ENCODE measurements around the gene SV2A.
"Not testable (repeated sequence)": the region's sequence is repeated elsewhere in the genome, so short reads cannot be mapped to it uniquely, and the experiment has no call there.

SV2A gene, protein sequence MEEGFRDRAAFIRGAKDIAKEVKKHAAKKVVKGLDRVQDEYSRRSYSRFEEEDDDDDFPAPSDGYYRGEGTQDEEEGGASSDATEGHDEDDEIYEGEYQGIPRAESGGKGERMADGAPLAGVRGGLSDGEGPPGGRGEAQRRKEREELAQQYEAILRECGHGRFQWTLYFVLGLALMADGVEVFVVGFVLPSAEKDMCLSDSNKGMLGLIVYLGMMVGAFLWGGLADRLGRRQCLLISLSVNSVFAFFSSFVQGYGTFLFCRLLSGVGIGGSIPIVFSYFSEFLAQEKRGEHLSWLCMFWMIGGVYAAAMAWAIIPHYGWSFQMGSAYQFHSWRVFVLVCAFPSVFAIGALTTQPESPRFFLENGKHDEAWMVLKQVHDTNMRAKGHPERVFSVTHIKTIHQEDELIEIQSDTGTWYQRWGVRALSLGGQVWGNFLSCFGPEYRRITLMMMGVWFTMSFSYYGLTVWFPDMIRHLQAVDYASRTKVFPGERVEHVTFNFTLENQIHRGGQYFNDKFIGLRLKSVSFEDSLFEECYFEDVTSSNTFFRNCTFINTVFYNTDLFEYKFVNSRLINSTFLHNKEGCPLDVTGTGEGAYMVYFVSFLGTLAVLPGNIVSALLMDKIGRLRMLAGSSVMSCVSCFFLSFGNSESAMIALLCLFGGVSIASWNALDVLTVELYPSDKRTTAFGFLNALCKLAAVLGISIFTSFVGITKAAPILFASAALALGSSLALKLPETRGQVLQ

DNA sequence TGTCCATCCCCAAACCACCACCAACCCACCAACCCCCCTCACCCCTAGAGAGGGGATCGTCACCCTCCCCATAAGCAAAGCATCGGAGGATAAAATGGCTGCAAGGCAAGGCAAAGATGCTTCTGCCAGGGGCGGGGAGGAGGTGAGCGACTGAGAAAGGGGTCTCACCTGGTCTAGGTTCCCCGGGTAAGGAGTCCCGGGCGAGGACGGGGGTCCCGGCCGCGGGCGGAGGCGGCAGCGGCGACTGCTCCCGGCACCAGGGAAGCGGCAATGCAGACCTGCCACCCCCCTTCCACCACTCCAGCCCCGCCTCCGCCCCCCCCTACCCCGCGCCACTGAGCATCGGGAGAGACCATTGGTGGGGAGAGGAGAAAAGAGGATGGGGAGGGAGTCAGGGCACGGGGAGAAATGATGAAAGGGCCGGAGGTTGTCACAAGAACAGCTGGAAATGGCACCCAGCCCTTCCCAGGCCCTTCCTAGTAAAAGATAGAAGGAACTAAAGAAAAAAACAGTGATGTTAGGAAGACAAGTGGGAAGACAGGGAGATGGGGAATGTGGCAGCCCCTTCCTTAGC lies at the start of gene SV2A:
TSS of gene SV2A (minus strand) at position 274 of the 574 bp plus-strand sequence. CDS start 4,004 bp downstream, outside the sequence.
- no peak for FAIRE-seq

DNA sequence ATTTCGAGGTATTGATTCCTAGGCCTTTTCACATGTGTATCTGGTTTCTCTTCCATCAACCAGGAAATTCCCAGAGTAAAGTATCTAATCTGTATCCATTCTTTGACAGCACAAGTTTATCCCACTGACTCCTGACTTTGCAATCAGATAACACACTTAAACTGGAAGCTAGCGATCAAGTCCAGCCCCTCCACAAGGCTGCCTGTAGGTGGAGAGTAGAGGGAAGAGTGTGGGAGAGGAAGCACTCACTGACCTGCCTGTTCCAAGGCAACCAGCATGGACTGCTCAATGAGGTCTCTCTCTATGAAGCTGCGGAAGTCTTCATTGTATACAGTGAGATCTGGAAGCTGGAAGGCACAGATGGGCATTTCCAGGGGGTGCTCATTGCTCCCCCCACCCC lies 49.4 kb upstream of the SV2A start:
- FAIRE-seq = no peak

DNA sequence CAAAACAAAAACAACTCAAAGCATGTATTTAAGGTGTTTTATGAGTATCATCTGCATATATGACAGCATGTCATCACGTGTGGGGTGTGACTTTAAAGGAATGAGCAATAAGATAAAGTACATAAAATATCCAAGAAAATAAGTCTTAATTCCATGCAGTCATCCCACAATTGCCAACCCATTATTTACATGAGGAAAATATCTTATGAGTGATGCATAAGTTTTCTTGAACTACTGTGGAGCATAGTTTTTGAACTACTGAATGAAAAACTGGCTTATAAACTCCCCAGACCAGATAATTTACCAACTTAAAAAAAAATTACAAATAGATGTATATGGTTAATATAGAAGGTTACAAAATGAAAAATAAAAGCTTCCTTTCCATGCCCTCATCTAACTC lies 48.8 kb upstream of the SV2A start:
- FAIRE-seq = no peak

DNA sequence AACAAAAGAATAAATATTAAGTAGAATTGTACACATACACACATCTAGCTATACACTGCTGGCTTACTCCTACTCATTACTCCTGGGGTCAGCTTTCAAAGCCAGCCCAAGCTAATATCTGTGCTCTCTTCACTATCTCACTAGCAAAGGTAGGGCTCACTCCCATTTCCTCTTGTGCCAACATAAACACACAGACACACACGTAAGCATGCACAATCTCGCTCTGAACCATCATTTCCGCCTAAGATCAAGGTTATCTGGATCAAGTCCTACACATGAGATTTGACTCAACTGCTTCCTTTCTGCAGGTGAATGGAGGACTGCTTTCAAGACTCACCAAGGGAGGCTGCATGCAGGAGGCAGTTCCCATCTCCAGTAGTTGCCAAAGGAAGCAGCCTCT lies 47.8 kb upstream of the SV2A start:
- FAIRE-seq = no peak

DNA sequence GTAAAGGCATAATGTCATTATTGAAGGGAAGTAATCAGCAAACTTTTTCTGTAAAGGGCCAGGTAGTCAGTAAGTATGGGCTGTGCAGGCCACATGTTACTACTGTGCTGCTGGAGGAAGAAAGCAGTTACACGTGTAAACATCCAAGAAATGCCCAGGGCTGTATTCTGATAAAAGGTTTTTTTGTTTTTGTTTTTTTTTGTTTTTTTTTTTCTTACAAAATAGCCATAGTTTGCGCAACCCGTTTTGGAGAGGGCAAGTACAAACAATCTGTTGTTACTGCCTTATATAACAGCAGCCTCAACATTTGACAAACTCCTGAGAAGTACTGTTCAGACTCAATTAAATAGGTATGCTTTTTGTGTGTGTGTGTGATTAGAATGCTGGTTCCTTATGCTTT lies 45.7 kb upstream of the SV2A start:
- FAIRE-seq = no peak

DNA sequence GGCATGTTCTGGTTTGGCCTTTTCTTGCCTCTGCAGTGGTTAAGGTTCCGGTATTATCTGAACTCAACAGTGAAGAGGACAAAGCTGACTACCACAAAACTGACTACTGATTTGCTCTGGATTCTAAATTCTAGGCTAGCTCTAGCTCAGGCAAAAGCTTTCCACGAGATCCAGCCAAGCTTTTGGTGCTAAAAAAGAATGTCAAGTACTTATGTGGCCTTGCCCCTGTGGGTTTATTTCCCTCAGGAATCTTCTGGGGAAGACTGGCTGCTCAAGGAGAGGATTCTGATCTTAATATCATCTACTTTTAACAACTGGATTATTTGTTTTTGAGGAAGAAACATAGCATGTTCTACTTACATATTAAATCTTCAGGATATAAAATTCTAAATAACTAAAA lies 45.1 kb upstream of the SV2A start:
- no peak for FAIRE-seq

DNA sequence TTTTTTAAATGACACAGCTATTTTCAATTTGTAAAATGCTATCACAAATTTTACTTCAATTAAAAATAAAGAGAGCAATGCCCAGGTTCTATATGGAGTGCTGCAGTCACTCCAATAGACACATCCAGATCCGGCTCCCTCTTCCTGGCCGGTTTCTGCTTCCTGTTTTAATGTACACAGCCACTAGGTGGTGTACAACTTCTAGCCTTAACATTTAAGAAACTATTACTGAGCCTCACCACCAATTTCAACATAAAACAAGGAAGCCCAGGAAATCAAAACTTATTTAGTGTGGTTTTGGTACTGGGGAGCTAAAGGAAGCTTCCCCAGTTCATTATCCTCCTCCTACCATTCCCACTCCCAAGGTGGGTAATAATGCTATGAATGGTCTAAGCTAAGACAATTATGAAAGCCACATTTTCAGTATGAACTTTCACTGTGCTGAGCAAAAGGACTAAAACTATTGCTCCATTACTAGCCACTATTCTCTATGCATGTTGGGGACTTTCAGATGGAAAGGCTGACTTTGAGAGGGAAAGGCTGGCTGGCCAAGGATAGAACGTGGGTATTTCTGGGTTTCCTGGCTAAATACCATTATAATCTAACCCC lies 44.5 kb upstream of the SV2A start:
- no peak for FAIRE-seq

DNA sequence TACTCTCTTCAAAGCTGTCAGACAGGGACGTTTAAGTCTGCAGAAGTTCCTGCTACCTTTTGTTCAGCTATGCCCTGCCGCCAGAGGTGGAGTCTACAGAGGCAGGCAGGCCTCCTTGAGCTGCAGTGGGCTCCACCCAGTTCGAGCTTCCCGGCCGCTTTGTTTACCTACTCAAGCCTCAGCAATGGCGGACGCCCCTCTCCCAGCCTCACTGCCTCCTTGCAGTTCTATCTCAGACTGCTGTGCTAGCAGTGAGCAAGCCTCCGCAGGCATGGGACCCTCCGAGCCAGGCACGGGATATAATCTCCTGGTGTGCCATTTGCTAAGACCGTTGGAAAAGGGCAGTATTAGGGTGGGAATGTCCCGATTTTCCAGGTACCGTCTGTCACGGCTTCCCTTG lies 39.9 kb upstream of the SV2A start:
- not testable (repeated sequence) for FAIRE-seq

DNA sequence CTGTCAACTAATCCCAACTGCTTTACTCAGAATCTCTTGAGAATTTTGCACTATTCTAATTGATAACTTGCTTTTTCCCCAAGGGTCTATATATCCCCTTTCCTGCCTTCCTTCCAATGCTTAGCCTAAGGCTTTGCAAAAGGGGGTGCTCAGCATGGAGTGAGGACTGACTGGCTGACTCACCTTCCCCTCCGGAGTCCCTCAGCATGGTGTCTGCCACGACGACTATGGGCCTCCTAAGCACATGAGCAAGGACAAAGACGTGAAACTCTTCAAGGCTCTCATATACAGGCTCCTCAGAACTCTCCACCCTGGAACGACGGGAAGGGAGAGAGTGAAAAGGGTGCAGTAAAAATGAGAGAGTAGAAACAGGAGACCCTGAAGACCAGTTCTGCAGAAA lies 32.3 kb upstream of the SV2A start:
- FAIRE-seq = no peak

DNA sequence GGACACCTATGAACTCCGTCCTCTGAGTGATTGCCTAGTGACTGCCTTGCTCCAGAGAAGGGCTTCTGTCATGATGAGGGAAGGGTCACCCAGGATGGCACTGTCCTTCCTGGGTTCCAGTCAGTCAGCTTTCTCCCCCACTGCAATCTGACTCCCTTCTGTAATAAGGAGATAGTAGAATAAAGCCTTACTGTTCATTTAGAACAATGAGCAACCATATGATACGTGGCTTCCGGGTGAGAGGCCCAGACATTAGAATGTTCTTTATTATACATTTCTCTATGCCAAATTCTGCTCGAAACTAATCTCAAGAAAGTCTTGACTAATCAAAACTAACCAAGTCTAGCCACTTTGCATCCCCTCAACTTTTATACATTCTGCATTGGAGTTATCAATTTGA lies 27.6 kb upstream of the SV2A start:
- FAIRE-seq = no peak

DNA sequence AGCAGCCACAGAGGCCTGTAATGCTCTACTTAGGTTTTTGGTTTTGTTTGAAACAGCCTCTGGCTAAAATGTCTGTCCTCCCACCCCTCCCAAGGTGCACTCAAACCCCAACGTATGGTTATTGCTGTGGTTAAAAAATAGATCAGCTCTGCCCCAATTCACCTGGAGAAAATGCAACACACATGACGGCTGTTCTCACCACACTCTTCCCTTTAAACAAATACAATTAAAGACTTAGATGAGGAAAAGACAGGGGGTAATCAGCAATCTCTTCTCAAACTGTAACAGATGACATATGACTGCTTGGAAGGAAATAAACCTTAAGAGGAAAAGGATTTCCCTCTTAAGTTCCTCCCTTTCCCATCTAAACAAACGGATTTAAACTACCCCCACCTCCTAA lies 25.2 kb upstream of the SV2A start:
- FAIRE-seq = no peak

DNA sequence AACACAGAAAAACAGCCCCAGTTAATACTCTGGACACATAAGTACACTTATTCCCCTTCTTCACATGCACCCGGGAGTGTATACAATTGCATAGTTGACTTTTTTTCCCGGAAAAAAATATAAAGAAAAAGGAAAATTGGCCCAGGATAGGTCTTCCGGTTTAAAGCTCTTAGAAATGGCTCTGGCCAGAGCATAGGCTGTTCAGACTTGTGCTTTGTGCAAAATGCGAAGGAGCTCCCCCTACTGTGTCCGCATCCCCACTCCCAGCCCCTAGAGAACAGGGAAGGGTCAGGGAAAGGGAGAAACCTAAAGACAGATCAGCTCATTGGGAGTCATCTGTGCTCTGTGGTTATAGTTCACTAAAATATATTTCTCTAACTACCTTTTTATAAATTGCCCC lies 24.6 kb upstream of the SV2A start:
- no peak for FAIRE-seq

DNA sequence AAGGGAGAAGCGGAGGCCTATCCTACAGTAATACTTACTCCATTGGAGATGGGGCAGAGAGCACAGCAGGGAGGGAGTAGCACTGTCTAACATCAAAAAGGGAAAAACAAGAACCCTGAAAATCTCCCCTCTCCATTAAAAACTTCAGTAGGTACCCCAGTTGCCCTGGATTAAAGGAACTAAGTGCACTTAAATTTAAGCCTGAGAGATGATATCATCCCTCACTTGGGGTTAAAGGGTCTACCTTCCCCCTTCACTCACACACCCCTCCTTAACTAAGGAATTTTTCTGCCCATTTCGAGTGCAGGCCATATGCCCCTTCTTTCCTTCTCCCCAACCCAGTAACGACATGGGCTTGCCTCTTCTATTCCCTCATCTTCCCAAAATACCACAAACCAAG lies 22.8 kb upstream of the SV2A start:
- no peak for FAIRE-seq

DNA sequence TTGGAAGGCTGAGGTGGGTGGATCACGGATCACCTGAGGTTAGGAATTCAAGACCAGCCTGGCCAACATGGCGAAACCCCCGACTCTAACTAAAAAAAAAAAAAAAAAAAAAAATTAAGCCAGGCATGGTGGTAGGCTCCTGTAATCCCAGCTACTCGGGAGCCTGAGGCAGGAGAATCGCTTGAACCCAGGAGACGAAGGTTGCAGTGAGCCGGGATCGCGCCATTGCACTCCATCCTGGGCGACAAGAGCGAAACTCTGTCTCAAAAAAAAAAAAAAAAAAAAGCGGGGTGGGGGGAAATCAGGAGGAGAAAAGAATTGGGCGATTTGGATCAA lies 21.0 kb upstream of the SV2A start:
- FAIRE-seq = not testable (repeated sequence)

DNA sequence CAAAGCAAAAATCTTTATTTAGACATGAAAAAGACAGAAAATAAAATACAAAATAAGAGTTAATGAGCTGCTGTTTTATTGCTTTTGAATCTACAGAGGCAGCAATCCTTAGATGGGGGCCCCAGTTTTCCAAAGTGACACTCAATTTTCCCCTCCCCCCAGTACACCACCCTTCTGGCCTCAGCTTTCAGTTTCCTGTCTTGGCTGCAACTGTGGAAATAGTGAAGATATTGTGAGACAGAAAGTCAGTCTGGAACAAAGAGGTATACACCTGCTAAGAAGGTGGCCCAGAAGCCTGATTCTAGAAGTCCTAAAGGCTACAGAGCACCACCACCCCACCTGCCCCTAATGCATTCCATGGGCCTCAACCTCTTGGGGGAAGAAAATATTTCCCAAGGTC lies 20.1 kb upstream of the SV2A start:
- no peak for FAIRE-seq

DNA sequence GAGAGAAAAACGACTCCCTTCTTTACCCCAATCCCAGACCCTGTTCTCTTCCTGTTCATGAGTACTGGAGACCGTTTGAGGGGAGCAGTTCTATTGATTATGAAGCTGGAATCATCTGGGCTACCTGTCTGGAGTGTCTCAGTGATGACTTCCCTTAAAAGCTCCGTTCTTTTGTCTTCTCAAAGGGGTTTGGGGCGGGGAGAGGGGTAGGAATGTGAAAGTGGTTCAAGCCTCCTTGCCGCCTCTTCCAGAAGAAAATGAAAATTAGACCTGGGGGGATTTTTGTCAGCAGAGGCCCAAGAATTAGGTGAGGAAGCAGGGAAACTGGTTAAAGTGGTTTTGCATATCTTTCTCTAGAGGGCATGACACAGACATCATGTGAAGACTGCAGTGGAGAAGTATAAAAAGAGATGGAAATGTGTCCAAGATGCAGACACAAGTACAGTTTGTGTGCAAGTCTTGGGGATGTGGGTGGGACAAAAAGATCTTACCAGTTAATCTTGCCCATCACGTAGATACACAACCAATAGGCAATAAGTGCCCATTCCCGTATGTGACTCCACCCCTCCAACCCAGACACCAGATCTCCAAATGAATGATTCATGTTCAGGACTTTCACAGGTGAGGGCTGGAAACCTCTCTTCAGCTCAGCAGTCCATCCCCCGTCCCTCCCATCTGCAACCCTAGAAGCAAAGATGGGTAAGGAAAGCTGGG lies 19.5 kb upstream of the SV2A start:
- no peak for FAIRE-seq

DNA sequence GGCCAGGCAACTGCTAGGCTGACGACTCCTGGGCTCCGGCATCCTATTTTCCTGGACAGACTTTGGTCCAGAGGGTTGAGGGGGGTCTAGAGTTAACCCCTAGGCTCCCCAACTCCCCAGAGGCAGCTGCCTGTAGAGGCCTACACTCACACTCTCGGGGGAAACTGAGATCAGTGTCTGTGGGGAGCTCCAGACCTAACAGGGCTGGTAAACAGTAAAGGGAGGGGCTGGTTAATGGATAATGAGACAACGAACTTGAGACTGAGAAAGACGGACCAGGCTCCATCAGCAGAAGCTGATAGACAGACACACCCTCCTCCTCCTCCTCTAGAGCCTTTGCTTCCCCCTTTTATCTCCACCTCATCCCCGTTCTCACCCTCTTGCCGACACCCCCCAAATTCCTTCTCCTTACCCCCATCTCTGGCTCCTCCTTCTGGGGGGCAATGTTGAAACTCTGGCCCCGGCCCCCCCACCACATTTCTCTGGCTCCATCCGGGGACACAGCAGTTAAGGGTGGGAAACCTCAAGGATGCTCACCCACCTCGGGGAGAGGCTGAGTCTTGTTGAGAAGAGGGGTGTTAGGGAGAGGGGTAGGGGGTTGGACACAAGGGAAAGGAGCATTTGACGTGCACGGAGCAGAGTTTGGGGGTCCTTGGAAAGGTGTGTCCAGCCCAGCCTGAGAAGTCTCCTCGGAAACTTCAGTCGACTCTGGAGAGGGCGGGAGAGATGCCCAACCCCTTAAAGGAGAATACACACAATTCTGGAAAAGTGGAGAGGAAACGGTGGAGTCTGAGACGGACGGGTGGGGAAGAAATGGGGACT lies 18.7 kb upstream of the SV2A start, which contains the start of gene MTMR11:
TSS of gene MTMR11 (minus strand) at position 710 of the 822 bp plus-strand sequence. CDS start at position 478, 232 bp downstream.
- FAIRE-seq = no peak

DNA sequence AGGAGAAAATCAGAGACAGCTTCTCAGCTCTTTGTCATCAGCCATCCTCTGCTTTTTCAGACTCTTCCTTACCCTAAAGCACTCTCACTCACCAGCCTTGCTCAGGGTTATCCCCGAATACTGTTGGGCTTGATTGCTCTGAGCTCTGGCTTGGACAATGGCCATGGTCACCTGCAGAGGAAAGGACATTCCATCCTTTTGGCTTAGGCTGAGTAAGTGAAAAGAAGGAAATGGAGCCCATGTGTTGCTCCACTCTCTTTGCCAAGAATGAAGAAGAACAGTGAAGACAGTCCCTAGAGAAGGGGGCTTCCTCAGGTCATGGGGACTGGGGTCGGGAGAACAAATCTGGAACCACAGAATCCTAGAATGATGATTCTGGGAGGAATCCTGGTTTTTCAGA lies 16.7 kb upstream of the SV2A start:
- no peak for FAIRE-seq

DNA sequence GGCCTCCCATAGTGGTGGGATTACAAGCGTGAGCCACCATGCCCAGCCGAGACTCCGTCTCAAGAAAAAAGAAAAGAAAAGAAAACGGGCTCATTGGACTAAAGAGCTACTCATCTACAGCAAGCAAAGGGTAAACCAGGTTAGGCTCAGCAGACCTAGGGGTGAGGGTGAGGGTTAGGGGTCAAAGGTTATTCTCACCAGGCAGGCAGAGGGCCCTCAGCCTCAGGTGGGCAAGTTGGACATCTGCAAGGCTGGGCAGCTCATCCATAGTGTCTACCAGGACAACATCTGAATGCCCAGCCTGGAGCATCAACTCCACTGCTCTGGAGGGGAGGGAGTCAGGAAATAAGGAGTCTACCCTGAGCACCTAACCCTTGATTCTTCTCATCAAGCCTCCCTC lies 15.6 kb upstream of the SV2A start:
- FAIRE-seq = no peak

DNA sequence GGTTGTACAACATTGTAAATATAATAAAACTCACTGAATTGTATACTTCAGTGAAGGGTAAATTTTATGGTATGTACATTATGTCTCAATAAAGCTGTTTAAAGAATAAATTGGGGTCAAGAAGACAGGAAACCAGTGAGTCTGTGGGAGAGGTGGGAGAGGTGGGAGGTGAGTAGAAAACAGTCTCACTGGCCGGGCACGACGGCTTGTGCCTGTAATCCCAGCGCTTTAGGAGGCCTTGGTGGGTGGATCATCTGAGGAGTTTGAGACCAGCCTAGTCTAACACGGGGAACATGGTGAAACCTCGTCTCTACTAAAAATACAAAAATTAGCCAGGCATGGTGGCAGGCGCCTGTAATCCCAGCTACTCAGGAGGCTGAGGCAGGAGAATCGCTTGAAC lies 14.8 kb upstream of the SV2A start:
- no peak for FAIRE-seq

DNA sequence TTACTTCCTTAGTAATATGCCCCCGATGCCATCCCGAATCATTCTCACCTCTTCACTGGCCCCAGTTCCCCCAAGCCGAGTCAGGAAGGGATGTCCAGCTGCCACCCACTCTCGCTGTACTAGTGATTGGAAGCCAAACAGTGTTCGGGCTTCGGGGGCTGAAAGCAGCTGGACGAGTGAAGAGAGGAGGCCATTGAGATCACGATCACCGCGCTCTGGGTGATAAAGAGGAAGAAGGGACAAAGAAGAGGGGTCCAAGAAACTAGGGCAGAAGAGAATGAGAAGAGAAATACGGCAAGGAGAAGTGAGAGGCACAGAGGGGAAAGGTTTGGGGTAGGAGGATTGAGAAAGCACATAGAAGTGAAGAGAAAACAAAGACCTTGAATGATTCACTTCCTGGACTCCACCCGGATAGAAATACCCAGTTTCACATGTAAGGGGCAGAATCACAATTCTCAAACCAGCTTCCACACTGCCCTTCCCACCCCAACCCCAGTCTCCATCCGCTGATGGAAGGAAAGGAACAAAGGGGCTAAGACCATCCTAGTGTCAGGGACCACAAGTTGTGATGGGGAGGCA lies 13.7 kb upstream of the SV2A start:
- no peak for FAIRE-seq

DNA sequence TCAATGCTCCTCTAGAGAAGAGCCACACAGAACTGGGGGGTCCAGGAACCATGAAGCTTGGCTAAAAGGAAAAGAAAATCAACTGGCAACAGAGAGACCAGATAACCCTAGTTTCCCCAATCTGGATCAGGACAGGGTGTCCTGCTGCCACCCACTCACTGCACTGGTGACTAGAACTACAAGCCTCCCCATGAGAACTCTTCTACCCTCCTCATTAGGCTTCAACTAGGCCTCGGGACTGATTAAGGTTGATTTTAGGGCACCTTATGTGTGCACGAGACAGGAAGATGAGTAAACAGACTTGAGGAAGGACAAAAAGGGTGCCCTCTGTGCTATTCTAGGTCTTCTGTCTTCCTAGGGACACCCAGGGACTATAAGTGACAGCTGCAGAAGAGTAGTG lies 12.2 kb upstream of the SV2A start:
- no peak for FAIRE-seq
